HepG2 (cell line): ENCODE results near the gene PATZ1. TPM values are rescaled to one million over a fixed set of nuclear protein-coding genes. Genes with fewer than 3 reads are reported as not detected.

Source experiments
- ETV6 ChIP-seq: sonication (generic); formaldehyde crosslinking; conservative IDR thresholded peaks from 2 replicates; pipeline ENCODE4 v1.4.0; 2020; ENCODE audit warnings: missing genetic modification reagents
- FOSL1 ChIP-seq: sonication (generic); formaldehyde crosslinking; IDR thresholded peaks from 2 replicates; pipeline ENCODE4 v1.9.0; 2021; ENCODE audit warnings: missing genetic modification reagents, borderline replicate concordance
- GFI1 ChIP-seq: sonication (generic); formaldehyde crosslinking; IDR thresholded peaks from 2 replicates; pipeline ENCODE4 v1.5.0; 2020; ENCODE audit warnings: missing genetic modification reagents, mild to moderate bottlenecking, borderline replicate concordance
- ISL2 ChIP-seq: sonication (generic); formaldehyde crosslinking; IDR thresholded peaks from 2 replicates; pipeline ENCODE4 v1.5.0; 2020; ENCODE audit warnings: missing genetic modification reagents
- NFRKB ChIP-seq: fragments of 450-650 bp; IDR thresholded peaks from 2 replicates; pipeline ENCODE4 v1.6.1; 2017
- RARA ChIP-seq: IDR thresholded peaks from 2 replicates; pipeline ENCODE4 v1.6.1; 2016; ENCODE audit warnings: missing genetic modification reagents, missing compliant biosample characterization
- SETDB1 ChIP-seq: sonication (generic); formaldehyde crosslinking; IDR thresholded peaks from 2 replicates; pipeline ENCODE4 v1.5.1; 2020; ENCODE audit warnings: missing genetic modification reagents, mild to moderate bottlenecking, borderline replicate concordance
- SP5 ChIP-seq: IDR thresholded peaks from 2 replicates; pipeline ENCODE4 v1.6.1; 2016; ENCODE audit warnings: low read depth, borderline replicate concordance
- TAF15 ChIP-seq: fragments of 200-400 bp; formaldehyde crosslinking; IDR thresholded peaks from one replicate; pipeline ENCODE4 v1.6.1; 2018; ENCODE audit warnings: mild to moderate bottlenecking, low read depth, low read length; ENCODE audit not compliant: poor library complexity, severe bottlenecking
- TARDBP ChIP-seq: sonication (generic); formaldehyde crosslinking; IDR thresholded peaks from 2 replicates; pipeline ENCODE4 v1.8.0; 2022; ENCODE audit warnings: mild to moderate bottlenecking, missing genetic modification reagents
- THAP11 ChIP-seq: IDR thresholded peaks from 2 replicates; pipeline ENCODE4 v1.6.1; 2016; ENCODE audit warnings: missing biosample characterization, missing genetic modification reagents
- TSC22D2 ChIP-seq: sonication (generic); formaldehyde crosslinking; IDR thresholded peaks from 2 replicates; pipeline ENCODE4 v1.5.1; 2020; ENCODE audit warnings: missing genetic modification reagents, mild to moderate bottlenecking, borderline replicate concordance
- ZEB1 ChIP-seq: IDR thresholded peaks from 2 replicates; pipeline ENCODE4 v1.6.1; 2012; ENCODE audit warnings: mild to moderate bottlenecking, low read depth, inconsistent platforms; ENCODE audit not compliant: insufficient replicate concordance
- ZNF121 ChIP-seq: sonication (generic); formaldehyde crosslinking; IDR thresholded peaks from 2 replicates; pipeline ENCODE4 v1.5.0; 2020; ENCODE audit warnings: mild to moderate bottlenecking, missing genetic modification reagents
- ZNF263 ChIP-seq: sonication (generic); formaldehyde crosslinking; IDR thresholded peaks from 2 replicates; pipeline ENCODE4 v1.4.0; 2020; ENCODE audit warnings: missing genetic modification reagents
- ZNF503 ChIP-seq: sonication (generic); formaldehyde crosslinking; IDR thresholded peaks from 2 replicates; pipeline ENCODE4 v1.4.0; 2020; ENCODE audit warnings: missing genetic modification reagents
- ZNF547 ChIP-seq: sonication (generic); formaldehyde crosslinking; IDR thresholded peaks from 2 replicates; pipeline ENCODE4 v1.5.1; 2020; ENCODE audit warnings: mild to moderate bottlenecking, missing genetic modification reagents
- ZNF782 ChIP-seq: sonication (generic); formaldehyde crosslinking; IDR thresholded peaks from 2 replicates; pipeline ENCODE4 v1.4.0; 2020; ENCODE audit warnings: missing genetic modification reagents, mild to moderate bottlenecking, borderline replicate concordance
- polyA plus RNA-seq, 8 experiments: library from polyadenylated mRNA; depleted of rRNA in 3 of 8; stranded (reverse) in 7 of 8; unstranded in 1 of 8; fragments of >200 nt; fragmentation: Illumina TruSeq in 4 of 8; extraction: Trizol in 4 of 8; gene quantifications; 2 replicates each; pipeline versions ENCODE4 v1.2.1 to v1.2.3, GENCODE V29; 2011 to 2016; ENCODE audit warnings: low read depth in 4 of 8, missing spikeins in 1 of 8, mixed read lengths in 1 of 8; ENCODE audit not compliant: insufficient read depth in 1 of 8
- total RNA-seq, 5 experiments: library from RNA; depleted of rRNA; stranded (reverse); fragments of >200 nt; fragmentation: Illumina TruSeq; extraction: Trizol; gene quantifications; 2 replicates each; pipeline ENCODE4 v1.2.3, GENCODE V29; 2016; ENCODE audit warnings: low read depth in 1 of 5
- TF ChIP-seq, protein P1 (sequence below): sonication (generic); formaldehyde crosslinking; IDR thresholded peaks from 2 replicates; pipeline ENCODE4 v1.4.0; 2020; ENCODE audit warnings: missing genetic modification reagents
- TF ChIP-seq, protein P2 (sequence below): sonication (generic); formaldehyde crosslinking; IDR thresholded peaks from 2 replicates; pipeline ENCODE4 v1.9.0; 2021; ENCODE audit warnings: missing genetic modification reagents, borderline replicate concordance
- TF ChIP-seq, protein P3 (sequence below): sonication (generic); formaldehyde crosslinking; IDR thresholded peaks from 2 replicates; pipeline ENCODE4 v1.8.1; 2023; ENCODE audit warnings: mild to moderate bottlenecking, missing genetic modification reagents
- TF ChIP-seq, protein P4 (sequence below): IDR thresholded peaks from 2 replicates; pipeline ENCODE4 v1.6.1; 2016
- TF ChIP-seq, protein P5 (sequence below): IDR thresholded peaks from 2 replicates; pipeline ENCODE4 v1.6.1; 2016; ENCODE audit warnings: low read depth, borderline replicate concordance

PATZ1 gene
- total and polyA plus RNA-seq, 2 of the 13 experiments (the other 11 are each of a cell fraction or from before 2014, with no cell fraction given) = 24.9 to 30.5 TPM

DNA sequence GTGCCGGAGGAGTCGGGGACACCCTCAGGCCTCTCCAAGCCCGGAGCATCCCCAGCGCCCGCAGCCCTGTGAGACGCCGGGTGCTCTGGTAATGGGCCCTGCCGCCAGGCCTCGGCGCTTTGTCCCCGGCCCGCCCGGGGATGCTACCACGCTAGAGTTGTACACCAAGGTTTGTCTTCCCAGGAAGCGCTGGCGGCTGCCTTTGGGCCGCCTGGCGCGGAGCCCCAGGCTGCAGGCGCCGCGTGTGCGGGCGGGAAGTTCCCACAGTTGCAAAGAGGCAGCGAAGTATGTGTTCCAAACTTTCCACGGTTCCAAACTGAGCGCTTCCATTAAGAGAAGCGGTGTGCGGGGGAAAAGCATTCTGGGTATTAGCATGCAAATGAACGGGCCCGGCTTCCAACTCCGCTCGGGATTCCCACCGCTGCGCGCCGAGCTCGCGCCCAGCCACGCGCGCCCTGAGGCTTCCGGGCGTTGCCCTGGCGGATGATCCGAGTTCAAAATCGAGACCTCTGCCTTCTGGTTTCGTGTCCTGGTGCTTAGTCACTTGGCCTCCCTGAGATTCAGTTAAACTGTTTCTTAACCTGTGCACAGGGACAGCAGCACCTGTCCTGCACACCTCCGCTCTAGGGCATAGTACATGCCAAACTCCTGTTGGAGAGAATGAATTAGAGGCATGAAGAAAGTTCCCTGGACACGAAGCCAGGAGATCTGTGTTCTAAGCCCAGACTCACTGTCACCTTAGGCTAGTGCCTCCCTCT, 1.3 kb upstream of the PATZ1 start (continued):
- no peak for TF ChIP-seq ZNF503 (CRISPR knock-in tag)
- no peak for TF ChIP-seq NFRKB
- TF ChIP-seq TARDBP = no peak; the same call in 1 of the 2 replicates
- 0 out of 2 replicates have a peak, but pooled peaks have one; percentile 9 for TF ChIP-seq ZNF121 (CRISPR knock-in tag)
- TF ChIP-seq ETV6 = no peak
- TF ChIP-seq TSC22D2 (CRISPR knock-in tag) = no peak
- no peak for TF ChIP-seq ZEB1
- TF ChIP-seq, protein P1, sequence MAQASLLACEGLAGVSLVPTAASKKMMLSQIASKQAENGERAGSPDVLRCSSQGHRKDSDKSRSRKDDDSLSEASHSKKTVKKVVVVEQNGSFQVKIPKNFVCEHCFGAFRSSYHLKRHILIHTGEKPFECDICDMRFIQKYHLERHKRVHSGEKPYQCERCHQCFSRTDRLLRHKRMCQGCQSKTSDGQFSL = no peak; the same call in 1 of the 2 replicates
- TF ChIP-seq SP5 = peak; percentile 38; the same call in 1 of the 2 replicates
- TF ChIP-seq, protein P2, sequence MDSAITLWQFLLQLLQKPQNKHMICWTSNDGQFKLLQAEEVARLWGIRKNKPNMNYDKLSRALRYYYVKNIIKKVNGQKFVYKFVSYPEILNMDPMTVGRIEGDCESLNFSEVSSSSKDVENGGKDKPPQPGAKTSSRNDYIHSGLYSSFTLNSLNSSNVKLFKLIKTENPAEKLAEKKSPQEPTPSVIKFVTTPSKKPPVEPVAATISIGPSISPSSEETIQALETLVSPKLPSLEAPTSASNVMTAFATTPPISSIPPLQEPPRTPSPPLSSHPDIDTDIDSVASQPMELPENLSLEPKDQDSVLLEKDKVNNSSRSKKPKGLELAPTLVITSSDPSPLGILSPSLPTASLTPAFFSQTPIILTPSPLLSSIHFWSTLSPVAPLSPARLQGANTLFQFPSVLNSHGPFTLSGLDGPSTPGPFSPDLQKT (CRISPR knock-in tag) = no peak
- TF ChIP-seq, protein P3, sequence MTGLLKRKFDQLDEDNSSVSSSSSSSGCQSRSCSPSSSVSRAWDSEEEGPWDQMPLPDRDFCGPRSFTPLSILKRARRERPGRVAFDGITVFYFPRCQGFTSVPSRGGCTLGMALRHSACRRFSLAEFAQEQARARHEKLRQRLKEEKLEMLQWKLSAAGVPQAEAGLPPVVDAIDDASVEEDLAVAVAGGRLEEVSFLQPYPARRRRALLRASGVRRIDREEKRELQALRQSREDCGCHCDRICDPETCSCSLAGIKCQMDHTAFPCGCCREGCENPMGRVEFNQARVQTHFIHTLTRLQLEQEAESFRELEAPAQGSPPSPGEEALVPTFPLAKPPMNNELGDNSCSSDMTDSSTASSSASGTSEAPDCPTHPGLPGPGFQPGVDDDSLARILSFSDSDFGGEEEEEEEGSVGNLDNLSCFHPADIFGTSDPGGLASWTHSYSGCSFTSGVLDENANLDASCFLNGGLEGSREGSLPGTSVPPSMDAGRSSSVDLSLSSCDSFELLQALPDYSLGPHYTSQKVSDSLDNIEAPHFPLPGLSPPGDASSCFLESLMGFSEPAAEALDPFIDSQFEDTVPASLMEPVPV (CRISPR knock-in tag) = peak; percentile 57; the same call in 1 of the 2 replicates
- TF ChIP-seq ZNF782 (CRISPR knock-in tag) = no peak
- TF ChIP-seq ZNF263 (CRISPR knock-in tag) = no peak
- peak; percentile 61; the same call in 1 of the 2 replicates for TF ChIP-seq ZNF547
- TF ChIP-seq, protein P4, sequence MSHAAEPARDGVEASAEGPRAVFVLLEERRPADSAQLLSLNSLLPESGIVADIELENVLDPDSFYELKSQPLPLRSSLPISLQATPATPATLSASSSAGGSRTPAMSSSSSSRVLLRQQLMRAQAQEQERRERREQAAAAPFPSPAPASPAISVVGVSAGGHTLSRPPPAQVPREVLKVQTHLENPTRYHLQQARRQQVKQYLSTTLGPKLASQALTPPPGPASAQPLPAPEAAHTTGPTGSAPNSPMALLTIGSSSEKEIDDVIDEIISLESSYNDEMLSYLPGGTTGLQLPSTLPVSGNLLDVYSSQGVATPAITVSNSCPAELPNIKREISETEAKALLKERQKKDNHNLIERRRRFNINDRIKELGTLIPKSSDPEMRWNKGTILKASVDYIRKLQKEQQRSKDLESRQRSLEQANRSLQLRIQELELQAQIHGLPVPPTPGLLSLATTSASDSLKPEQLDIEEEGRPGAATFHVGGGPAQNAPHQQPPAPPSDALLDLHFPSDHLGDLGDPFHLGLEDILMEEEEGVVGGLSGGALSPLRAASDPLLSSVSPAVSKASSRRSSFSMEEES (CRISPR knock-in tag) = no peak
- no peak for TF ChIP-seq TAF15
- no peak for TF ChIP-seq SETDB1 (CRISPR knock-in tag)
- TF ChIP-seq, protein P5, sequence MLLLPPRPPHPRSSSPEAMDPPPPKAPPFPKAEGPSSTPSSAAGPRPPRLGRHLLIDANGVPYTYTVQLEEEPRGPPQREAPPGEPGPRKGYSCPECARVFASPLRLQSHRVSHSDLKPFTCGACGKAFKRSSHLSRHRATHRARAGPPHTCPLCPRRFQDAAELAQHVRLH (CRISPR knock-in tag) = no peak
- 0 out of 2 replicates have a peak, but pooled peaks have one; percentile 41 for TF ChIP-seq GFI1 (CRISPR knock-in tag)
- TF ChIP-seq THAP11 (CRISPR knock-in tag) = no peak; the same call in 1 of the 2 replicates
- TF ChIP-seq RARA = no peak
- TF ChIP-seq FOSL1 (CRISPR knock-in tag) = no peak
- peak; percentile 7; the same call in 1 of the 2 replicates for TF ChIP-seq ISL2 (CRISPR knock-in tag)
